D341Med (cell line): ENCODE data around the gene AKT1.
"Not testable (repeated sequence)": the region's sequence is repeated elsewhere in the genome, so short reads cannot be mapped to it uniquely, and the experiment has no call there.

Experiments used
- DNase-seq: peaks from one replicate; pipeline ENCODE4 v3.0.0; 2012; ENCODE audit warnings: low spot score

Gene AKT1

DNA sequence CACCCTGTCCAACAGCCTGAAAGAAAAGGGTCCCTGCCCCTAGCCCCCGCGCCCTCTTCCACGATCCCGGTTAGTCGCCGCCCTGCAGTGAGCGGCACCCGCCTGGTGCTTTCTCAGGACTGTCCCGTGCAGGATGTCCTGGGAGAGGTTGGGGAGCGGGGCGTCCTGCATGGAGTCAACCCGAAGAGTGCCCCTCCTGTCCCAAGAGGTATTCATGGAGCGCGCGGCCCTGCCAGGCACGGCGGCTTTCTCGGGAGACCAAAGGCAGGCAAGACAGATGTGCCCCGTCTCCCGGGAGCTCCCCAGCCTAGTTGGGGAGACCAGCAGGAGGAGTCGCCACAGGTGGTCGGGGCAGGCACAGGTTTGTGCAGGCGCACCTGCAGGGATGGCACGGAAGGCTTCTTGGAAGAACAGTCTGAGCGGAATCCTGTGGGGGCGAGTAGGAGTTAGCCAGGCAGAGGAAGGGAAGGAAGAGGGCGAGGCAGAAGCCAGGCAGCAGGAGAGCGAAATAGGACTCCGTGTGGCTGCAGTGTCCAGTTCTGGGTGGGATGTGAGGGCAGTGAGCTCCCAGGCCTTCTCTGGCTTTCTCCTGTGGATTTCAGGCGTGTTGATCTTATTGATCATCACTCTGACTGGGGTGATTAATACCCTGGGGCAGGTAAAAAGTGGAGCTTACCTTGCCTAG, 41.9 kb downstream of the AKT1 start:
- no peak for DNase-seq

DNA sequence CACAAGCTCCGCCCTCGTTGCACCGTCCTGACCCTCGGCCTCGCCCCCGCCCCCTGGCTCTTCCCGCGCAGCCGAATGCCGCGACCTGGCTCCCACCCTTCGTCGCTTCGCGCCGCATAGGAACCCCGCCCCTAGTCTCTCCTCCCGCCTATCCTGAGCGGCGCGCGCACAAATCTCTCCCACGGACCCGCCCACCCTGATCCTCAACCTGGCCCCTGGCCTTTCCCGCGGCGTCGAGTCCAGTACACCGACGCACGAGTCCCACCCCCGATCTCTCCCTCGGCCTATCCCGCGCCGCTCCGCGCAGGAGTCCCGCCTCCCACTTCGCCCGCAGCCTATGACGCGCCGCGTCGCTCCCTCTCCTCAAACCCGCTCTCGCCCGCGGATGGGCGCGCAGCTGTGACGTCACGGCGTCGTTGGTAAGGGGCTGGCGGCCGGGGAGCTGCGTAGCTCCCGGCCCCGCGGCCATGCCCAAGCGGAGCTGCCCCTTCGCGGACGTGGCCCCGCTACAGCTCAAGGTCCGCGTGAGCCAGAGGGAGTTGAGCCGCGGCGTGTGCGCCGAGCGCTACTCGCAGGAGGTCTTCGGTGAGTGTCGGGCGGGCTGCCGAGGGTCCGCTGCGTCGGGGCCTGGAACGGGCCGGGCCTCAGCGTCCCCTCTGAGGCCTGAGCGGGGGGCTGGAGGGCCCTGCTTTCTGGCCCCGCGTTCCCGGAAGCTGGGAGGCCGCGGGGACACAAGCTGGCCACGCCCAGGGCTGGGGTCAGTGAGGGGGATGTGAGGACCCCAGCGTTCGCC, 42.6 kb downstream of the AKT1 start, which contains the start of gene SIVA1:
TSS of gene SIVA1 (plus strand) at position 413 of the 793 bp plus-strand sequence. CDS start at position 468, 55 bp downstream.
- DNase-seq: peak; percentile 99

DNA sequence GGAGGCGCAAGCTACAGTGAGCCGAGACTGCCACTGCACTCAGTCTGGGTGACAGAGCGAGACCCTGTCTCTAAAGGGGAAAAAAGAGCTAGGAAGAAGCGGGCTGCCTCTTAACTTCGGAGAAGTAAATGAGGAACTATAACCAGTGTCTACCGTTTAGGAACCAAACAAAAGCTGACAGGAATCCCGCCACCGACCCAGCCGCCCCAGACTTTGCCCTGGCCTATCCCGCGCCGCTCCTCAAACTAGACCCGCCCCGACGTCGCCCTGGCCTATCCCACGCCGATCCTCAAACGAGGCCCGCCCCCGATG, 43.2 kb downstream of the AKT1 start:
- DNase-seq: peak; percentile 98

DNA sequence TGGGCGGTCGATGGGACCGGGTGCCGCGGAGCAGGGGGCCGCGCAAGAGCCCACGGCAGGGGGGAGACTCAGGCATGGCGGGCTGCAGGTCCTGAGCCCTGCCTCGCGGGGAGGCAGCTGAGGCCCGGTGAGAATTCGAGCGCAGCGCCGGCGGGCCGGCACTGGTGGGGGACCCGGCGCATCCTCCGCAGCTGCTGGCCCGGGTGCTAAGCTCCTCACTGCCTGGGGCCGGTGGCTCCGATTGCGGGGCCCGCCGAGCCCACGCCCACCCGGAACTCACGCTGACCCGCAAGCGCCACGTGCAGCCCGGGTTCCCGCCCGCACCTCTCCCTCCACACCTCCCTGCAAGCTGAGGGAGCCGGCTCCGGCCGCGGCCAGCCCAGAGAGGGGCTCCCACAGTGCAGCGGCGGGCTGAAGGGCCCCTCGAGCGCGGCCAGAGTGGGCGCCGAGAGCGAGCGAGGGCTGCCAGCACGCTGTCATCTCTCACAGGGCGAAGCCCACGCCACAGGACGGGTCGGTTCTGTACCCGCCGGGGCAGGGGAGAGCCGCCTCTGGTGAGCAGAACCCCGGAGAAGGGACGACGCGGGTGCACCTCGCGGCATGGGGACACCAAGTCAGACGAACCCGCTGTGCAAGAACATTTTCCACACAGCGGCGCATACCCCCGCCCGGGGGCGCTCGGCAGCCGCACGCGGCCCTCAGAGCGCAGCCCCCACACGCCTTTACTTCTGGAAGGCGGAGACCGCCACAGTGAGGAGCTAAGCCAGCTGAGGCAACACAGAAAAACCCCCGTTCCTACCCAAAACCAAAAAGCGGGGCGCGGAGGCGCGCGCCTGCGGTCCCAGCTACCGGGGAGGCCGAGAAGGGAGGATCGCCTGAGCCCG, 43.8 kb downstream of the AKT1 start:
- no peak for DNase-seq

DNA sequence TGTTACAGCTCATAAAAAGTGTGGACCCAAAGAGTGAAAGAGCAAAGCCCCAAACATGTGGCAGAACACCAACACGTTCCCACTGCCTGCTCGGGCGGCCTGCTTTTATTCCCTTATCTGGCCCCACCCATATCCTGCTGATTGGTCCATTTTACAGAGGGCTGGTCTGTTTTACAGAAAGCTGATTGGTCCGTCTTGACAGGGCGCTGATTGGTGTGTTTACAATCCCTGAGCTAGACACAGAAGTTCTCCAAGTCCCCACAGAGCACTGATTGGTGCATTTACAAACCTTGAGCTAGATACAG, 44.8 kb downstream of the AKT1 start:
- not testable (repeated sequence) for DNase-seq

DNA sequence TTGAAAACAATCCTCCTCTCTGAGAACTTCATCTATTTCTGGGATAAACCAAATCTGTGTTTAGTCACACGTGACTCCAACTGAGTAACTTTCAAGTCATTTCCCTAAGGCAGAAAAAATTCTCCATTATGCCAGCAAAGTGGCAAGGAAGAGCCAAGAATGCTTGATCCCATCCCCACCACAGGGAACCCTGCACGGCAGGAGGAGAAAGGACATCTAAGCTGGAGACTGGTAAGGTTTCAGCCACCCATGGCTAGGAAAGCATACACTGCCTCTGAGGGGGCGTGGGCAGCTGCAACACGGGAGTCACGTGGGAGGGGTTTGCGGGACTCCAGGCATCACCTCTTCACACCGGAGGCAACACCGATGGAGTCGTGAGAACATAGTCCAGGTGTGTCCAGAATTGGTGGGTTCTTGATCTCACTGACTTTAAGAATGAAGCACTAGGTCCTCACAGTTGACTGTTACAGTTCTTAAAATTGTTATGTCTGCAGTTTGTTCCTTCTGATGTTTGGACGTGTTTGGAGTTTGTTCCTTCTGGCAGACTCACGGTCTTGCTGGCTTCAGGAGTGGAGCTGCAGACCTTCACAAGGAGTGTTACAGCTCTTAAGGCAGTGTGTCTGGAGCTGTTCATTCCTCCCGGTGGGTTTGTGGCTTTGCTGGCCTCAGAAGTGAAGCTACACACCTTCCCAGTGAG, 45.3 kb downstream of the AKT1 start:
- no peak for DNase-seq

DNA sequence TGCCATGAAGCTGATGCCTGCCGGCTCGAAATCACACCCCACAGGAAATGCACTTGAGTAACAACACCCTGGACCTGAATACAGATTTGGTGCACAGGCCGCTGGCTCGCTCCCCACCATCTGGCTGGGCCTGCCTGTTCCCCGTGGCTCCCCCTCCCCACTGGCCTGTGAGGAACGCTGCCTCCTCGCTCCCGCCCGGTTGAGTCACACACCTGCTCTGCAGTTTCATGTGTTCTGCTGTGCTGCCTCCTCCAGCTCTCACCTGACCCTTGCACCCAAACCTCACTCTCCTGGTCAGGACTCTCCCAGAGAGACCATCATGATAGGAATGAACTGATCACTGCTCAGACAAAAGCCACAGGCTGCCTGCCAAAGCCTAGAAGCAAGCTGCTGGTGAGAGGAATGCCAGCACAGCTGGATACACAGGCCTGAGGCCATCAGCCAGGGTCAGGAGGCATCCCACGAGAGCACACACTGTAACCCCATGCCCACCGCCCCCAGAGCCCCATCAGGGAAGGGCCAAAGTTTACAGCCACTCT, 46.4 kb downstream of the AKT1 start:
- DNase-seq: no peak

DNA sequence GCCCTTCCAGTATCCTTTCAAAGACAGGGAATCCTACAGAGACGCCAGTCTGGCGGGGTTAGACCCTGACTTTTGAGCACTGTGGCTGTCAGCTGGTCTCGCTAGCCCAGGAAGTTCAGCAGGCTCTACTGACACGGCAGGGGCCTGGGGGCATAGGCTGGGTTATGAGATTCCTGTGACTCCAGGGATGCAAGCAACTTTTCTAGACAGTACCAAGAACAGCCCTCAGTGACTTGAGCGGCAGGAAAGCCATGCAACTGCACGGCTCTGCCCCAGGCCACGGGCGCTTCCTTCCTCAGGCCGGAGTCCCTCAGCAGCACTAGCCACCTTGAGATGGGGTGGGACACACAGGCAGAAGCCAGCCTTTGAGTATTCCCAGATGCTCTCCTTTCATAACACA, 47.7 kb downstream of the AKT1 start:
- DNase-seq: no peak

DNA sequence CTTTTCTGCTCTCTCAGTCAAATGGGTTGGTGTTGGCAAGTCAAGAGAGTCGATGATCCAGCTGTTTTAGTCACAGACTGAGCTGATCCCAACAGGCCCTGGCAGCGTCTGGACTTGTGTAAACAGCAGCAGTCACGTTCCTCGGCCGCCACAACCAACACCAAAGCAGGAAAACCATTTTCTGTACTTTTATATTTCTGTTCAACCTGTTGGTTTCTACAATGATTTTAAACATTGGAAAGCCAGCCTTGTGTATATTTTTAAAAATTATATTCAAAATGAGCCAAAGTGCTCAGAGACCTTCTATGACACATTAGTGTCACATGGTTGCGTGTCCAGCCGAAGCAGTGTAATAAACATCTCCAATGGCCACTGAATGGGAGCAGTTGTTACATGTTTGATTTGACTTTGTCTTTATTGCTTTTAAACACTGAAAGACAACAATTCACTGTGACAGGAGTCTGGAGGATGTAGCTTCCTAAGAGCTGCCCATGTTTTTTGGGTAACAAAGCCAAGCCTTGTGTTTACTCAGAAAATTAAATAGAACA, 48.5 kb downstream of the AKT1 start:
- DNase-seq: no peak

DNA sequence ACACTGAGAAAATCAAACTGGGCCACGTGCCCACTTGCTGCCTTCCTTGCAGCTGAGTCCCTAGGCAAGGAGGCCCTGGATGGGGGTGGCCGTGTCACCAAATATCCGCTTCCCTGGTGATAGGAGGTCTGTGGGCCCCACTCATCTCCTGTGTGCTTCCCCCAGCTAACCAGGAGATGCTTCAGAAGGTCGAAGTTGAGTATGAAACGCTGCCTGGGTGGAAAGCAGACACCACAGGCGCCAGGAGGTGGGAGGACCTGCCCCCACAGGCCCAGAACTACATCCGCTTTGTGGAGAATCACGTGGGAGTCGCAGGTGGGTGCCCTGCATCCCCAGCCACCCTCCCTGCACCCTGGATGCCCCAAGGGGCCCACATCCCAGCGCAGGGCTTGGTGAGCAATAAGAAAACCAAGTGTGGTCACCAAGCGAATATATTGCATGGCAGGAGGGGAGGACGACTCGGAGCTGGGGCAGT, 49.4 kb downstream of the AKT1 start:
- DNase-seq: no peak

DNA sequence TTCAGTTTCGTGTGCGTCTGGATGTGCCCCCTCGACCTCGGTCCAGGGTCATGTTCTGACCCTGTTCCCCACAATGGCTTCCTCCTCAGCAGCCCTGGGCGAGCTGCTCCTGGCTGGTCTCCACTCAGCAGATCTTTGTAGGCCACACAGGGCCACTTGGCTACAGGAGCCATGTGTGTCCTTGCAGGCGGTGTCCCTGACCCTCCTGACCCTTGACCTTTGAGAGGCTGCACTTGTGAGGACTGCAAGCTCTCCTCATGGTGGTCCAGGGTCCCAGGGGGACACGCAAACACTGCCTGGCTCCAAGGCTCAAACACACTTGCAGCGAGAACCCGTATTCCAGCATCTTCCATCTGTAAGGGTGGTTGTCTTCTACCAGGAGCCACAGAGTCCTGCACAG, 50.1 kb downstream of the AKT1 start:
- no peak for DNase-seq

DNA sequence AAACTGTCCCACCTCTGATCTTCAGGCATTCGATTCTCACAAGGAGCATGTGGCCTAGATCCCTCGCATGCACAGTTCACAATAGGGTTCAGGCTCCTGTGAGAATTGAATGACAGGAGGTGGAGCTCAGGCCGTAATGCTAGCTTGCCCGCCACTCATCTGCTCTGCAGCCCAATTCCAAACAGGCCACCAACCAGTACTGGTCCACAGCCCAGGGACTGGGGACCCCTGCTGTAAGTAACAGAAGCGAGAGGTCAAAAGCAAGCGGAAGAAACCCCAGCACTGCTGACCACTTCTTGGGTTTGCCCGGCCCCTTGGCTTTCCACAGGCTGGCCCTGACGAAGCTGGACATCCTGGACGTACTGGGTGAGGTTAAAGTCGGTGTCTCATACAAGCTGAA, 51.1 kb downstream of the AKT1 start:
- no peak for DNase-seq

DNA sequence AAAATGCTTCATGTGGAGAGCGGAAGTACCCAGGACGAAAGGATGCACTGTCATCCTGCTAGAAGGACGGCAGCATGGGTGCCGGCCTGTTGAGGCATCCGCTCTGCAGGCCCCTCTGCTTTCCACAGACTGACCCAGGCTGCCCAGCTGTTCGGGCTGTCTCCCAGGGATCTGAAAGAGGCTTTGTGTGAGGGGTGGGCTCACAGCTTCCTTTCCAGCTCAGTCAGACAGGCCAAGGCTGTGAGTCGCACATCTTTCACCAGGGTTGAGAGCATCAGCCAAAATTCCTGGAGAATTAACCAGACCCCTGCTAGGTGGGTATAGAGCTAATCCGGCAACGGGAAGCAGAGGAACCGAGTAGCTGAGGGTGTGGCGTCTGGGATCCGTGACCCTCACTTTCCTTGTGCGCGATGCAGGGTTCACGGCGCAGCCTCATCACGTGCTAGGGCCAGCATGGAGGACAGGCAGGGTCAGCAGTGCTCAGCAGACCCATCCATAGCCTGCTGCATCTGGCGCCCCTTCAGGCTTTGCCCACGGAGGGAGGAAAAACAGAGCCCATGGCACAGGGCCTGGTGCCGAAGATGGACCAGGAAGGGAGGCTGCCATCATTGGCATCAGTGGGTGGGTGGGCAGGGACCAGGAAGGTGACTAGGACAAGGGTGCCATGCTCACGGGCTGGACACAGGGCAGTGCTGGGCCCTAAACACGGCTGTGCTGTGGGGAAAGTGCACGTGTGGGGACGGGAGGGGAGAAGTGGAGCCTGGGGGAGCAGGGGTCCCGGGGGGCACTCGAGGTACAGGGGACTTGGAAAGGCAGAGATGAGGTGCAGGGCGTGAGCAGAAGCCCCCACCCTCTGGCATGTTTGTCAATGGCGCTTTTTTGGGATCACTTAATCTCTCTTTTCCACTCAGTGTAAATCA, 51.8 kb downstream of the AKT1 start:
- no peak for DNase-seq

DNA sequence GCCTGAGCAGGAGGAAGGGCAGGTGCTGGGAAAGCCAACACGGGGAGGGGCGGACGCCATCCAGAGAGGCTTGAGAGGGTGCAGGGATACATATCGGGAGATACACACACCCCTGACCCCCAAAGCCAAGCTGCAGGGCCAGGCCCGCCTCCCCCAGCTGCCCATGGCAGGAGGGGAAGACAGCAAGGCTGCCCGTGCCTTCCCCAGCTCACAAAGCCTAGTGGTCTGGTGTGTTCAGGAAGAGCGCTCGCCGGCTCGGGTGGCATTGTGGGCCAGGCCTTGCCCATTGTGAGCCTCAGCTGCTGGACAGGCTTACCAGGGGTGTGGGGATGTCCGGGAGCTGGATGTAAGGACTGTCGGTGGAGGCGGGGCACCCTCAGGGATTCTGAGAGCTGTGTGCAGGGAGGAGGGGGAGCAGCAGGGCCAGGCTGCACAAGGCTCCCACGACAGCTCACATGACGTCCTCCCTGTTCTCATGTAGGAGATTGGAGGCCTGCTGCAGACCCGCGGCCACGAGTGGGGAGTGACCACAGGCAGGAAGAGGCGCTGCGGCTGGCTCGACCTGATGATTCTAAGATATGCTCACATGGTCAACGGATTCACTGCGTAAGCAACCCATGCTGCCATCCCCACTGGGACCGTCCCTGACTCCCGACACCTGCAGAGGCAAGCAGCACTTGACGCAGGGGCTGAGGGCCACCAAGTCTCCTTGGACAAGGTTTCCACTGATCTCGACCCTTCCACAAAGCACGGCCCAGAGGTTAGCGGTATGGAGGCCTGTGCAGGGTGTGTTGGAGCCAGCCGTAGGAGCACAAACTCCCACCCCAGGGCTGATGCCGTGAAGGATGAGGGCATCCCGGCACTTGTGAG, 52.7 kb downstream of the AKT1 start:
- DNase-seq: no peak

DNA sequence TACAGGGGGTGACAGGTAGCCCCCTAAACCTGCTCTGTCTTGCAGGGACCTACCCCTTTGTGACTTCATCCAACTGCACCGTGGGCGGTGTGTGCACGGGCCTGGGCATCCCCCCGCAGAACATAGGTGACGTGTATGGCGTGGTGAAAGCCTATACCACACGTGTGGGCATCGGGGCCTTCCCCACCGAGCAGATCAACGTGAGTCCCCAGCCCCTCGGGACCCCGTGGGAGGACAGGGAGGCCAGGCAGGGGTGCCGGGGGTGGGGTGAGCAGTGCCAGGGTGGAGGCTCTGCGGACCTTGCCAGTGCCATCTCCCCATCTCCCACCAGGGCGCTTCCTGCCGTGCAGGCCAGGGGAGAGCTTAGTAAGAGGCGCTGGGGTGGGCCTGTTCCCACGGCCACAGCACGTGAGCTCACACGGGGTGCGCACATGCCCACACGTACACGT, 53.7 kb downstream of the AKT1 start:
- no peak for DNase-seq

DNA sequence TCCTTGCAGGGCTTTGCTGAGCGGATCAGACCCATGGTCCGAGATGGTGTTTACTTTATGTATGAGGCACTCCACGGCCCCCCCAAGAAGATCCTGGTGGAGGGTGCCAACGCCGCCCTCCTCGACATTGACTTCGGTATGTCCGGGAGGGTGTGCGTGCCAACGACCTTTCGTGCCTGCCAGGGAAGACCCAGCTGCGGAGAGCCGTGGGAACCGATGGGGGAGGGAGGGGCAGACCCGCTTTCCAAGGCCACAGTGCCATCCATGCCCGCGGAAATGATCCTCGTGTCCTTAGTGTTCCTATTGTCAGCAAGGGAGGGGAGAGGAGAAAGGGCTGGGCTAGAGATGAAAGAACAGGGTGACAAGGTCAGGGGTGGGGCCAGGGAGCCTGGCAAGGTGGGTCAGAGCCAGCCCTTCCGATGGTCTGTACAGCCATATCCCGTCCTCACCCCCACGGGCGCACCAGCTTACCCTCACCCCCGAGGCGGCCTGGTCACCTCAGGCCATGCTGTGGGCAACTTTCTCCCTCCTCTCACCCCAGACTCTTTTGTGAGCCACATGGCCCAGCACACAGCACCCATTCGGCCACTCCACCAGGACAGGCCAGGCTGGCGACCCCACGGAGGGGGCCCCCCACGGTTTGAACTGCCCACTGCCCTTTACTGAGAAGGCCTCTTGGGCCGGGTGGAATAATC, 54.3 kb downstream of the AKT1 start:
- no peak for DNase-seq

DNA sequence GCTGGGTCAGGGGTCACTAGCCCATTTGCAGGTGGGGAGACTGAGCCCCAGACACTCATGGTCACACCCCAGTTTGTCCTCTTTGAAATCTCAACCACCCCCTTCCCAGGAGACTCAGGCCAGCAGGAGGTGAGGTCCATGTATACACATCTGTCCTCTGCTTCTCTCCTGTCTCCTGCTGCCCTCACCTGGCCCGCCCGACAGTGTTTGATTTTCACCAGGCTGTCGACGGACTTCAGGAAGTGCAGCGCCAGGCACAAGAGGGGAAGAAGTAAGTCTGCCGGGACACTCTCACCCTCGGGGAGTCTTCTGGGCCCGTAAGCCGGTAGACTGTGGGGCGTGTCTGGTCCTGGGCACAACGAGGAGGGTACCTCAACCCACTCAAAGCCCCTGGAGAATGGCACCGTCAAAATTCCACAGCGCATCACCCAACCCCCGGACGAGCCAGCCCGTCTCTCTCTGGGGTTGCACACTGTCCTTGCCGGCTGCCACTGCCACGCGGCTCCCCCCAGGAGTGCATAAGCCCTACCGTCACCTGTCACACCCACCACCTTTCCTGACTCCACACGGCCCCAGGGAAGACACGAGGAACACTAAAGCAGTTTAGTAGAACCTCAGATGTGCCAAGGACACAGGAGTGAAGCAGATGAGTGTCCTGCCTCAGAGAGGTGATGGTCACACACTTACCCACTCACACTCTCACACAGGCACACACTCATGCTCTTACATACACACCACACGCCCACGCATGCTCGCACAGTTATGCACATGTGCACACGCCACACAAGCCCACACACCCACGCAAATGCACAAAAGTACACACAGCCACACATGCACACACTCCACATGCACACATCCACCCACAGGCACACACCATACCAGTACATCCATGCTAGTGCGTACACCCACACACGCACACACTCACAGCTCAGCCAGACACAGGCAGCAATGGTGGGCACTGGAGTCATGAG, 55.7 kb downstream of the AKT1 start:
- DNase-seq: no peak

DNA sequence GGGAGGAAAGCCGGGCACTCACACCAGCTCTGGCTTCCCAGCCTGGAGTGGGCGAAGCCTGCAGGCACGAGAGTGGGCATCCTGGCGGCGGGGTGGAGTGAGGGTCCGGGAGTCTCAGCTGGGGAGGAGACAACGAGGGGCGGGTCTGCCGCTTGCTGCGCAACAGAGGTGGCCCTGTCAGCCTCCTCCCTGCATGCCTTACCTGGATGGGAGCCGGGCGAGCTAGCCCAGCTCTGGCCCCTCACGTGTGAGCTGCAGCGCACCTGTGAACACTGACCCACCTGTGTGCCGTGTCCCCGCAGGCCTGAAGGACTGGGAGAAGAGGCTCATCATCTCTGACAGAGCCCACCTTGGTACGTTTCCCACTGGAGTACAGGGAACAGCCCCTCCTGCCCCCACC, 56.5 kb downstream of the AKT1 start:
- no peak for DNase-seq
